ENCODE measurements around the gene MOG.

MOG gene

GRCh38 chr6:29676981-29677601 is 20.2 kb downstream of the MOG start:
- DNase-seq (ENCODE audit: low read depth): no peak

- DNase-seq (ENCODE audit: low read depth): no peak
Observed at GRCh38 chr6:29678114-29678513, 21.2 kb downstream of the MOG start.

- DNase-seq (ENCODE audit: low read depth): no peak
Observed at GRCh38 chr6:29679962-29680361, 23.1 kb downstream of the MOG start.

- DNase-seq (ENCODE audit: low read depth): no peak
Observed at GRCh38 chr6:29680416-29680815, 23.5 kb downstream of the MOG start.

GRCh38 chr6:29680904-29681303 is 24.0 kb downstream of the MOG start, which contains the start of gene ZFP57:
TSS of gene ZFP57 (minus strand) at chr6:29681152. CDS start at chr6:29677003, 4,149 bp downstream.
- DNase-seq (ENCODE audit: low read depth): no peak

GRCh38 chr6:29681811-29682210 is 24.9 kb downstream of the MOG start:
- DNase-seq (ENCODE audit: low read depth): no peak

GRCh38 chr6:29685718-29686326 is 28.9 kb downstream of the MOG start:
- DNase-seq (ENCODE audit: low read depth): no peak

- DNase-seq (ENCODE audit: low read depth): no peak
Observed at GRCh38 chr6:29694637-29695036, 37.7 kb downstream of the MOG start.

GRCh38 chr6:29696147-29697125 is 39.5 kb downstream of the MOG start:
- no peak for DNase-seq (ENCODE audit: low read depth)

GRCh38 chr6:29702519-29703103 is 45.7 kb downstream of the MOG start:
- peak; percentile 59 for DNase-seq (ENCODE audit: low read depth)

- DNase-seq (ENCODE audit: low read depth): no peak
Observed at GRCh38 chr6:29705389-29706231, 48.7 kb downstream of the MOG start.

GRCh38 chr6:29708432-29709179 is 51.7 kb downstream of the MOG start:
- no peak for DNase-seq (ENCODE audit: low read depth)

GRCh38 chr6:29709188-29709587 is 52.3 kb downstream of the MOG start:
- DNase-seq (ENCODE audit: low read depth): no peak

- no peak for DNase-seq (ENCODE audit: low read depth)
Observed at GRCh38 chr6:29710281-29710941, 53.5 kb downstream of the MOG start.

GRCh38 chr6:29720863-29721262 is 64.0 kb downstream of the MOG start:
- DNase-seq (ENCODE audit: low read depth): no peak

All from stimulated activated CD8-positive, alpha-beta memory T cell treated with anti-CD3 and anti-CD28 coated beads, Interleukin-7, amount 100 ng/mL, for 24 hours (primary cell).